Suppressor macrophage treated with lipopolysaccharide for 1 hour (primary cell): ENCODE measurements around the gene MSI2.

Experiments
- DNase-seq, 3 donors: peaks; one replicate each; pipeline ENCODE4 v3.0.0-alpha.2; 2020 to 2022

Gene MSI2

DNA sequence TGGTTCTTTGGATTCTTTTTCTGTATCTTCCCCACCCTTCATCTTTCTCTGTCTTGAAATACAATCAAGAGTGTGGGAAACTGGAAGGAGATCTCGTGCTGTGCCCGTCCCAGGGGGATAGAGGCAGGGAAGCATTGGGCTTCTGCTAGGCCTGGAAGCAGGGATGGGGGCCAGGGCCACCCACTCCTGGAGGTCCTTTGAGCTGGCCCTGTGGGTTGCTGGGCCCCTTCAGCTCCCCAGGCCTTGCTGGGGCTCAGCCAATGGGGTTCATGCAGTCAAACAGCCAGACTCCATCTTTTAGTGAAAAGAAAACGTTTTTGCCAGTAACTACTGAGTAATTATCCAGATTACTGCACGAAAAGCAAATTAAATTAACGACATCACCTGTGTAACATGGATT lies 421.0 kb downstream of the MSI2 start:
- DNase-seq = no peak

DNA sequence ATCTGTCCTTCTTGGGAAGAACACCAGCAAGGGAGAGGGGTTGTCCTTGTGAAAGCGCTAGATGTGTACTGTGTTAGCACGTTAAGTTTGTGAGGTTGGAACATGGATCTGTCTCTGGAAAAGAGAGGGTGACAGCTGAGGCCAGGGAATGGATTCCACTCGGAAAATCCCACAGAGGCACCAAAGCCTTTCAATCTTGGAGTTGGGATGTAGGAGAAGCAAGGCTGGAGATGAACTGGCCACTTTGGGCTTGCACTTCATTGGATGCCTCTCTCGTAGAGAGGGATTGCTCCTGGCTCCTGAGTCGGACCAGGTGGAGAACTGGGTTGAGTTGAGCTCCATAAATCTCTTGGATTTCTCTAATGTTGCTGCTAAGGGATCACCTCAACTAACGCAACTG lies 421.5 kb downstream of the MSI2 start:
- no peak for DNase-seq

DNA sequence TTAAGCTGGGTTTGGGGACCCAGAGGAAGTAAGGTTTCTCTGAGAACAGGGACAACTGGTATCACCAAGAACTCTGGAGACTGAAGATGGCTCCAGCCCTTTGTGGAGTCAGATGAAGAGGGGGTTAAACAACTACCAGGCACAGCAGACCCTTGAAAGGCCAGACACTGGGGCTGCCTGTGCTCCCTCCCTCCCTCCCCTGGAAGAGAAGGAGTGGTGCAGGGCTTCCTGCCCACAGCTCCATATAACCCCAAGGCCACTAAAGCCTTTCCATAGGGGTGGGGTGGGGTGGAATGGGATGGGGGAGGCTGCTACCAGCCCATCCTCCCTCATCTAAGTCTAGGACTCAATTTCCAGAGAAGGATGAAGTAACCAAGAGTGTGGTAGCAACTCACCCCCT lies 422.1 kb downstream of the MSI2 start:
- DNase-seq = no peak

DNA sequence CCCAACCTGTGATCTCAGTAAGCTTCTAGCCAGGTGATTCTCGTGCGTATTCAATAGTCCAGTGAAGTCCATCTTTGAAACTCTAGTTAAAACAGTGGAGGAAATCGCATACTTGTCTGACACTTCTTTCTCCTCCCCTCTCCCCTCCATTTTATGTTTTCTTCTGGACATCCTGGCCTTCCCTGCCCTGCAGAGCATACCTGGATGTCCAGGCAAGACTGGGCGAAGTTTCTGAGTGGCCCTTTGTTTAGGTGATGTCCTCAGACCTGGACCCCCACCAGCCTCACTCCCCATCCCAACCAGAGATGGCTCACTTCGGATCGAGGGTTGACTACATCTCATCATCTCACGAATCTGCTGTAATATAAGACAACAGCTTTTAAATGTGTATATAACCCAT lies 423.0 kb downstream of the MSI2 start:
- DNase-seq = no peak

DNA sequence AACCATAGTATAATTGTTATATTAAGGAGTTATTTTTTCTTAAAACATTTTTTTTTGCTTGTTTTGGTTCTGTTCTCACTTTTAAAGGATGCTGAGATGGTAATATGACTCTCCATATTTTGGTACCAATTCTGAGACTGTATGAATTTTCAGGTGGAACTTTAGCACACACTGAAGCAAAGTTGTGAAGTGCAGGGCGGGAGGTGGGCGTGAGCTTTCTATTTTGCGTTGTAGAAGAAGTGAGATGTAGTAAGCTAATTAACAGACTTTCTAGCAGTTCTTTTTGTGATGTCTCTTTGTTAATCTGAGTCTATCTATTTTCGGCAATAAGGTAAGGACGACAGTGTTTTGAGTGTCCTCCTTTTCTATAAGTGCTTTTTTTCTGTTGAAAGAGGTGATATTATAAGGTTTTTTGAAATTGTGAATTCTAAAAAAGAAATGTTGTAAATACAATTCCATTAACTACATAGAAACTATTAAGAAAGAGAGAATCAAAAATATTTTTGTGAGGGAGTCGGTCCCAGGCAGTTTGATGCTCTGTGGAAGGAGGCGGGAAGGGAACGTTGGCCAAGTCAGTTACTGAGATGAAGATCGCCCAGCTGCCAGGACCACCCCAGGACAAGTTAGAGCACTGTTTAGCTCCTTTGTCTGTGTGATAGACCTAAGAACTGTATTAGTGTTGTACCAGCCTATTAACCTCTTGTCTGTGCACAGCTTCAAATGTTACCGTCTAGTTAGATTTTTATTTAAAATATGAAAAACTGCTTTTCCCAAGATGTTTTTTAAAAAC lies 423.8 kb downstream of the MSI2 start:
- DNase-seq = no peak

DNA sequence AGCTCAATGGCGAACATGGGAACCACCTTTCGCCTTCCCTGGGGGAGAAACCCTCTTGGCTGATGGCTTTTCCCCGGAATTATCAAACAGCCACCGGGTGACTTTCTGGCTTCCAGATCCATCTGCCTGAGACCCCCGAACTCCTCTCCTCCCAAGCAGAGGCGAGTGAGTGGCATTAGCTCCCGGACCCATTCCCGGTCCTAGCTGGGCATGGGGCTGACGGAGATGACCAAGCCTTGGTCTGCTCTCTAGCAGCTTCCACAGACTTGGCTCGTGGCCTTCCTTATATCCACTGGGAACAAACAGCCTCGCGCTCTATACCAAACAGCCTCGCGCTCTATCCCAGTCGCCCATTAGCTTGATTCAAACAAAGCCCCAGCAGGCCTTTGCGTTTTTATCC lies 426.4 kb downstream of the MSI2 start:
- DNase-seq = no peak

DNA sequence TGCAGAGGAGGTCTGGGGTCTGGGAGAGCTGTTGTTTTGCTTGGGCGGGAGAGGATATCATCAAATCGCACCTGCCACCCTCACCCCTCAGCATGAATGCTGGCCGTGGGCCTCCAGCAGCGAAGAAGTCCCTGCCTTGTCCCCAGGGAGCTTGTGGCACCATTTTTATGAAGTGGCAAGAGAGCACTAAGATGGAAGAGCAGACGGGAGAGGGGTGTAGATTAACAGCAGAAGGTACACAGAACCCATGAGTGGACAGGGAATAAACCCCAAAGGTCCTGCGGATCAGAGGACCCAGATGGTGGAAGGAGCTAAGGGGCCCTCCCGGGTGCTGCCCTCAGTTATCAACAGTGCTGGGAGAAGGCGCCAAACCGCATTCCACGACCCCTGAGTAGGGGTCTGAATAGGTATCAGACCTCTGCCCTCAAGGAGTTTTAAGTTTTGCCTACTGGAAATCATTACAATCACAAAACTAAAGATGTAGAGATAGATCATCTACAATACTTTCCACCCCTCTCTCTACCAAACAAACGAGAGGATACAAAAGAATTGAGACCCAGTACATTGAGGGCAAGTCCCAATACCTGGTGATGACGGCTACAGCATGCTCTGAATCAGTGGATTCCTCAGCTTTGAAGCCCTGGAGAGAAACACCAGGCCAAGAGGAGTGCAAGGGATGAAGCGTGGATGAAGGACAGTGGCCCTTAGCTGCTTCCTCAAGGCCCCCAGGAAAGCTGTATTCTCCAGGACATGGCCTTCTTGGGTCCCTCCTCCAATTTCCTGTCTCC lies 428.6 kb downstream of the MSI2 start:
- DNase-seq = no peak

DNA sequence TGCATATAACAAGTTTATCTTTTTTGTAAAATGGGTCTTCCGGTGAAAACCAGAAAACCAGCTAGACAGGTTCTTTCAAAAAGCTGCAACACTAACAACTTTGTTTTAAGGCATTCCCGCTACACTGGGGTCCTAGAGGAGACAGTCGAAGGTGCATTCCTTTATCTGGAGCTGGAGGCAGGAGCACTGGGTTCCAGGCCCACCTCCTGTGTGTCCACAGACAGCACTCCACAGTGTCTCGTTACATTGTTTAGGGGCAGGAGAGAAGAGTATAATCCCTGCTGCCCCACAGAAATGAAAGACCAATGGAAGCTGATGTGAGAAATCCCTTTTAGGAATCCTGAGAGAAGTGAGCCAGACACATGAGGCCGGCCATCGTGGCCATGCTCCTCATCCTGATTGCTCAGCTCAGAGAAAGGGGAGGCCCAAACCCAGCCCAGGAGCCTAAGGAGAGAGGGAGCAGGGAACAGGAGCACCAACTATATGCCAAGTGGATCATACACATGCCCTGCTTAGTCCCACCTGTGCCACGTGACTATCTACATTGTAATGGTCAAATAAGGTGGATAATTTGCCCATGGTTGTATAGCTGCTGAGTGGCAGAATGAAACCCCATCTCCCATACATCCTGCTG lies 429.3 kb downstream of the MSI2 start:
- DNase-seq = no peak

DNA sequence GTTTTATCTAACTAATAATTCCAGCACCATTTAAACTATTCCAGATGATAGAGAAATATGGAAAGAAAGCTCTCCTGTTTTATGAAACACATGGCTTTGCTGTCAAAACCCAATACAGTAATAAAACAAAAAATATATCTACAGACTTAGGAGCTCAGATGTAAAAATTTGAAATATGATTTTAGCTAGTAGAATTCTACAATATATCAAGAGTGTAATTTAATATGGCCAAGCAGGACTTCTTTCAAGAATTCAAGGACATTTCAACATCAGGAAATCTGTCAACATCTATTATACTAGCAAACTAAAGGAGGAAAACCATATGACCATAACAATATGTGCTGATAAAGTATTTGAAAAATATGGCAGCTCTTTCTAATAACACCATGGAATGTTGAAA lies 431.3 kb downstream of the MSI2 start:
- DNase-seq = no peak

DNA sequence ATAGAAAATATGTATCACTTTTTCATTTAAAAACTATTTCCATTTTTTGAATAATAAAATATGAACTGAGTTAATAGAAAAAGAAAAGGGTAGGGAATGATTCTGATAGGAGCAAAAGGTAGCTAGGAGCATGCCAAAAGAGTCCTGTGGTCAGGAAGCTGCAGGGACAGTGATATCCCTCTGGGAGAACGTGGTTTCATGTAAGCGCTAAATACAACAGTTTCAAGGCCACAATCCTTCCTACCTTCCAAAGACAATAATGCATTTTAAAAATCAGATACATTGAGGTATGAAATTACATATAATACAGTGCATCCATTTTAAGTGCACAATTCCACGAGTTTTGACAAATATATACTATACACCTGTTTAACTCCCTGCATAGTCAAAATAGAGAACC lies 432.9 kb downstream of the MSI2 start:
- no peak for DNase-seq

DNA sequence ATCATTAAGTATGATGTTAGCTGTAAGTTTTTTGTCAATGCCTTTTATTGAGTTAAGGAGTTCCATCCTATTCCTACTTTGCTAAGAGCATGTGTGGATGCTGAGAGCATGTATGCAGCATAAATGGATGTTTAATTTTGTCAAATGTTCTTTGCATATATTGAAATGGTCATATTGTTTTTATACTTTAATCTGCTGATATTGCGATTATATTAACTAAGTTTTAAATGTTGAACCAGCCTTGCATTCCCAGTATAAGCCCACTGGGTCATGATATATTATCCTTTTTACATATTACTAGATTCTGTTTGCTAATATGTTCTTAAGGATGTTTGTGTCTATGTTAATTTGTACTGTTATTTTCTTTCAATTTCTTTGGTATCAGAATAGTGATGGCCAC lies 435.6 kb downstream of the MSI2 start:
- DNase-seq = no peak

DNA sequence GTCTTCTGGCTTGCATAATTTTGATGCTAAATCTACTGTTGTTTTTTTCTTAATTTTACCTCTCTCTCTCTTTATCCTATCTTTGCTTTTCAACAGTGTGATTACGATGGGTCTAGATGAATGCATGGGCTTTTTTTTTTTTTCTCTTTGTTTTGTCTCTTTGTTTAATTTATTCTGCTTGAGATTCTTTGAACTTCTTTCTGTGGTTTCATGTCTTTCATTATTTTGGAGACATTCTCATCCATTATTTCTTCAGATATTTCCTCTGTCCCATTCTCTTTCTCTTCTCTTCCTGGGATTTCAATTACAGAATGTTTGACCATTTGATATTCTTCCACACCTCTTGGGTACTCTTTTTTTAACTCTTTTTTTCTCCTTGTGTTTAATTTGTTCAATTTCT lies 436.4 kb downstream of the MSI2 start:
- DNase-seq = no peak

DNA sequence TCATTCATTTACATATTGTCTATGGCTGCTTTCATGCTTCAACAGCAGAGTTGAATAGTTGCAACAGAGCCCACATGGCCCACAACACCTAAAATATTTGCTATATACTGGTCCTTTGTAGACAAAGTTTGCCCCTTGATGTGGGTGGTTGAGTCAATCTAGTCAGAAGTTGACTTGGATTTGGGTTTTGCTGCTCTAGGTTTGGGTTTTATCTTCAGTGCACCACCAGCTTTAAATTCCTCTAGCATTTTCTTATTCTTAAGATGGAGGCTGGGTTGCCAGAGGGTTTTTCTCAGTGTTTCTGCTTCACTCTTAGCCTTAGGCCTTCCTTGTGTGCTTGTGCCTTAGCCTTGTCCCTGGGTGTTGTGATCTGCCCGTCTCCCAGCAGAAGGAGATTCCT lies 437.7 kb downstream of the MSI2 start:
- DNase-seq = no peak

DNA sequence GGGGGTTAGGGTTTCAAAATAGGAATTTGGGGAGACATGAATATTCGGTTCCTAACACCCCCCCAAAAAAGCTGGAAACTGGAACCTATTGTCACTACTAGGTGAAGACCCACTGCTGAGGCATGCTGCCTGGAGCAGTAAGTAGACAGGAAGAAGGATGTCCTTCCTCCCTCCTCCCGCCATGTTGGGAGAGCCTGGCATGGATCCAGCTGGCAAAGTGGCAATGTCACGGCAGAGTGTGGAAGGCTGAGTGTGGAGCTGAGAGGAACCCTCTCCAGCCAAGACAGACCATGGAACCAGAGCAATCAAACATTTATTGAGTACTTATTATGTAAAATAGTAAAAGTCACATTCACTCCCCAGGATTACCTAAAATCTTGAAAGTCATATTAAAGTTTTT lies 439.7 kb downstream of the MSI2 start:
- no peak for DNase-seq

DNA sequence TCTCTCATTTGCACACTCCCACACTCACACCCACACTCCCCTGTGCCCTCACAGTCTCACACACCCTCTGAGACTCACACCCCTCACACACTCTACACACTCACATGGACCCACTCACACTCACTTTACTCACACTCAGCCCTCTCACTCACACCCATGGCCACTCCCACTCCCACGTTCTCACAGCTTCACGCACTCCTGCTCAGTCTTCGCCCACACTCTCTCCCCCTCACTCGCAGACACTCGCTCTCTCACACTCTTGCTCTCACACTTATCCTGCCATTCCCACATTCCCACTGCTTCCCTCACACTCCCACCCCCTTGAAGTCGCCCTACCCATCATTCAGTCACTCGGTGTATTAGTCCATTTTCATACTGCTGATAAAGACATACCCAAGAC lies 440.9 kb downstream of the MSI2 start:
- DNase-seq = no peak

DNA sequence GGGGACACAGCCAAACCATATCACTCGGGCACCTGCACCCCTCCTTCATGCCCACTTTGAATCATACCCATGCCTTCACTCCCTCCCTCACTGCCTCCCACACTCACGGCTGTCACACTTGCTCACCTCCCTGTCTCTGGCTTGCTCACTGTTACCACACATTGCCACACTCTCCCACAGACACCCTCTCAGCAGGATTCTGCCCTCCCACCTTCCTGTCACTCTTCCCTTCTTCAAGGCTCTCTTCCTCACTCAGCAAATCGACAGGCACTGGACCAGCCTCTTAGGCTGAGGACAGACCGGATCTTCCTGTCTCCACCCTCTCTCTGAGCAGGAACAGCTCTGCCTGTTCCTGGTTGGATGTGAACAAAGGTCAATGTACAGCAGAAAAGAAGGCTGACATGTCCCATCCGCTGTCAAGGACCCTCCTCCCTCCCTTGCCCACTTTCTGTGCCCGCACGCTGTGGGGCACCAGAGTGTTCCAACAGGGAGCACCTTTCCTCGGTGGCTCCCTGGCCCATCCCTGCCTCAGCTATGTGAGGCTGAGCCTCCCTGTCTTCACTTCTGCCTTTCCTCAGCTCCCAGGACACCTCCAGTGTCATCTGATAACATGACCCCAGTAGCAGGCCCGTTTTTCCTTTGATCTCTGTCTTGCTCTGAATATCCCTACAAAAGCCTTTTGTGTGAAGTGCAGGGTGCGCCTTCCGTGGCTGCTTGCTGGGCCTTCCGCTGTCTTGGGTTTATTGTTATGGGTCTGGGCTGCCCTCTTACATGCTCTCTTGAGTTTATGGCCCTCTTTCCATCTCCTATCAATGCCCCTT lies 441.8 kb downstream of the MSI2 start:
- DNase-seq = peak in 2 of 3 donors; percentile 13 to 18

DNA sequence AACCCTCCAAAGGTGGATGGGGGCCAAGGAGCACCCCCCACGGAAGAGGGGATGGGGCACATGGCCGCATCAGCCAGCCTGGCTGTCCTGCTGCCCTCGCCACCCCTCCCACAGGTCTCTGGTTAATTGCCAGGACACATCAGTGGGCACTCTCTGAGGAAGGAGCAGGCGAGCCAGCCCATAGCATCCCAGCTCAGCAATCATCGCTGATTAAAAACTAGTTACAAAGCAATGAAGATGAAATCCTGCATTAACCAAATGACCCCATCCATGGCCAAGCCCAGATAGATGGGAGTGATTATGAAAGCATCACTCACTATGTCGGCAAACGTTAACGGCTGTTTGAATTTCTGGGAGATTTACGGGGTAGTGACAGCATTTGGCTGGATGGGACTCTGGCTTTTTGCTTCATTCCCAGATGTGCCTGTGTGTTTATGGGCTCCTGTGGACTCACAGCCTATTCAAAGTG lies 443.5 kb downstream of the MSI2 start:
- no peak for DNase-seq

DNA sequence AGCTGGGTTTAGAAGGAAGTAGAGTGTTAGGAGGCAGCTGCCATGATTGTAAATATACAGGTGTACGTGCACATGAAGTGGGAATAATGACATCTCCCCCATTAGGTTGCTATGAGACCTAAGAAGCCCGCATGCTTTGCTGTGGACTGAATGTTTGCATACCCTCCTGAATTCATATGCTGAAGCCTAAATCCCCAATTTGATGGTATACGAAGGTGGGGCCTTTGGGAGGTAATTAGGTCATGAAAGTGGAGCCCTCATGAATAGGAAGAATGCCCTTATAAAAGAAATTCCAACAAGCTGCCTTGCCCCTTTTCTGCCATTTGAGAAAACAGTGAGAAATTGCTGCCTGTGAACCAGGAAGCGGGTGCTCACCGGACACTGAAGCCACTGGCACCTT lies 444.8 kb downstream of the MSI2 start:
- DNase-seq = no peak

DNA sequence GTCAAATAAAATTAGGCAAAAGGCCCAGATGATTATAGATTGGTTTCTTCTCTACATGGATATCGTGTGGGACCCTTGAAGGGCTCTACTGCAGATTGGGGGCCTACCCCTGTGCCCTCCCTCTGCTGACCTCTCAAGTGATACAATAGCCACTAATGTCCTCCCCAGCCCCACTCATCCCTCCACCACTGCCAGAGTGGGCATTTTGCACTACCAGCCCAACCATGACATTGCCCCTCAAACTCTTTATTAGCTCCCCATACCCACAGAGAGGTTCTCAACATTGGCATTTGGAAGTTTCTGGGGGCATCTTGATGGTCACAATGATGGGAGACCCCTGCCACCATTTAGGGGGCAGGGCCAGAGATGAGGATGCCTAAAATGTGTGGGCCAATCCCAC lies 446.9 kb downstream of the MSI2 start:
- DNase-seq = no peak

DNA sequence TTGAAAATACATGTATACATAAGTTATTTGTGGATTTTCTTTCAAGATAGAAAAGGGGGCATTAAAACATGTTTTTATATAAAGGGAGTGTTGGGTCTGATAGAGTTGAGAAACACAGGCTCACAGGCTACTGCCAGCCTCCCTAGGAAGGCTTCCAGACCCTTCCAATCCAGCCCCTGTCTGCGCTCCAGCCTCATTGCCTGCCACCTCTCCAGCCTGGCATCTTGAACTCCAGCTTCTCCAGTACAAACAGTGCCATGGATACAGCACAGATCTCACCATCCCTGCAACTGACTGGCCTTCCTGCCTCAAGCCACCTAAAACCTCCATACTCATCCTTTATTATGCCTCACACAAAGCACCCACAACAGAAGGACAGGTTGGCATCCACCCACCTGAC lies 448.1 kb downstream of the MSI2 start:
- DNase-seq = no peak

DNA sequence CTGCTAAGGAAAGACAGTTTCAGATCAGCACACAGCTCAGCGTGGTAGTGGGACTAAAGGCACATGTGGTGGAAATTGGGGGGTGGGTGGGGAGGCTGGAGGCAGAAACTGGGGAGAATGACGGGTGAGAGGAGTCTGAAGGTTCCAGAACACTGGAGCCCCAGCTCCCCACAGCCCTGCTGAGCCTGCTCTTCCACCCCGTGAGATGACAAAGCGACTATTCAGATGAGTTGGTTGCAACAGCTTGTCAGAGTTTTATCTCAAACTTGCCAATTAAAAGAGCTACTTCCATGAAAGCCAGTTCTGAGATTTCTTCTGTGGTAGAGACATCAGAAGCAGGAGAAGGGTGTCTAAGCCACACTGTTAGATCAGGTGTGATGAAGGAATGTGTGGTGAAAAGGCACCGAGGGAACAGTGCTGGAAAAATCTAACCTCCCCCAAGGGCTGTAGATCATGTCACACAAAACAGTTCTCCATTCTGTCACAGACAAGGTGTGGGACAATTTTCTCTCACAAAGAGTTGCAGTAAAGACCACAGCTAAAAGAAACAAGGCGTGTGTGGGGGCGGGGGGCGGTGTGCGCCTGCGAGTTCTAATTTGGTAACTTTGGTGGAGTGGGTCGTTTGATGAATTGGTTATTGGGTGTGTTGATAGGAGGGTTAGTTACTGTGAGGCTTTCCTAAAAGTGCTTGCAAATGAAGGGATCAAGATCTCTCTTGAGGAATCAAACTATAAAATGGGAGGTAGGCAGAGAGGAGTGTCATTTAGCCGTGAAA lies 449.8 kb downstream of the MSI2 start:
- DNase-seq = no peak

DNA sequence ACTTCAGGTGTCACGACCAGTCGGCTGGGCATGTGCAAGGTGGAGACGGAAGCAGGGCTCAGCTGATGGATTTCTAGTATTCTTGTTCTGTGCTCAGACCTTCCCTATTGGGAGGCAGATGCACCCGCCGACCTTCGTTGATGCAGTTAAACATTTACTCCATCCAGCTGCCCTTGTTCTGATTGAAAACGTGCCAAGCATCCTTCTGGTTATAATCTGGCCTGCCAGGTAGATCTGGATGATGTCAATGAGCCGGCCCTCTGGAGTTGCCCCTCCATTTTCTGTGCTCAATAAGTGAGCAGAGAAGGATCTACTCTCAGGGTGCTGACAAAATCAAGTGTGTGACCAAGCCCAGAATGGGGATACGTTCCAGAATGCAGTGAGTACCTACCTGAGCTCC lies 450.4 kb downstream of the MSI2 start:
- no peak for DNase-seq
